ENCODE results near the gene ZFP69B.

DNA sequence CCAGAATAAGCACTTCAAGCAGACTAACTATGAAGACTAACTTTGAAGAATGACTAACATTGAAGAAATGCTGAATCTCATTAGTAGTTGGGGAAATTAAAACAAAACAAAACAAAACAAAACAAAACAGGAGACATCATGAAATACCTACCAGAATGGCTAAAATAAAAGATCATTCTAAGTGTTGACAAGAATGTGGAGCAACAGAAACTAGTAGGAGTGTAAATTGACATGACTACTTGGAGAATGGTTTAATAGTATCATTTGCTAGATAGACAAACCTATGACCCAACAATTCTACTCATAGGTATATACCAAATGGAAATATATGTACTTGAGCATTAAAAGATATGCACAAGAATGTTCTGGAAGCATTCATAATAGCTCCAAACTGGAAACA, 18.9 kb upstream of the ZFP69B start:
- TF ChIP-seq POLR2A (IDR thresholded peaks at IDR 0.05) = no peak
- no peak for TF ChIP-seq POLR2AphosphoS5 (IDR thresholded peaks at IDR 0.05)
